OCI-LY1 (cell line): ENCODE measurements around the gene ATP6AP1.

Experiments
- H2AFZ ChIP-seq: fragments of 200-600 bp; sonication (generic), shearing (Covaris generic); 2 replicates; pipeline ENCODE4 v1.6.0; 2014; ENCODE audit warnings: antibody characterized with exemption, mild to moderate bottlenecking, low read length
- H3F3A ChIP-seq: fragments of 200-600 bp; sonication (generic), shearing (Covaris generic); 2 replicates; pipeline ENCODE4 v1.6.0; 2014; ENCODE audit warnings: mild to moderate bottlenecking, antibody characterized with exemption, low read length, moderate library complexity; ENCODE audit not compliant: insufficient read depth
- H3K27ac ChIP-seq: fragments of 200-600 bp; sonication (generic); 2 replicates; pipeline ENCODE4 v1.5.1; 2014; ENCODE audit warnings: low read length, mixed run types, mild to moderate bottlenecking, low read depth; ENCODE audit not compliant: poor library complexity, severe bottlenecking
- H3K27me3 ChIP-seq: fragments of 200-600 bp; sonication (generic); 2 replicates; pipeline ENCODE4 v1.6.0; 2014; ENCODE audit warnings: antibody characterized with exemption, mild to moderate bottlenecking, low read length, moderate library complexity; ENCODE audit not compliant: insufficient read depth
- H3K36me3 ChIP-seq: fragments of 200-600 bp; sonication (generic); 2 replicates; pipeline ENCODE4 v1.6.1; 2014; ENCODE audit warnings: mild to moderate bottlenecking, antibody characterized with exemption, low read length, moderate library complexity, mixed read lengths; ENCODE audit not compliant: insufficient read depth
- H3K4me1 ChIP-seq: fragments of 200-600 bp; sonication (generic); 2 replicates; pipeline ENCODE4 v1.5.1; 2014; ENCODE audit warnings: mild to moderate bottlenecking, low read length, moderate library complexity; ENCODE audit not compliant: insufficient read depth, severe bottlenecking
- H3K4me2 ChIP-seq: fragments of 200-600 bp; sonication (generic), shearing (Covaris generic); 2 replicates; pipeline ENCODE4 v1.6.1; 2014; ENCODE audit warnings: low read length
- H3K4me3 ChIP-seq: fragments of 200-600 bp; sonication (generic); 2 replicates; pipeline ENCODE4 v1.5.1; 2014; ENCODE audit warnings: low read length, low read depth, mild to moderate bottlenecking, mixed read lengths; ENCODE audit not compliant: poor library complexity, severe bottlenecking
- H3K79me2 ChIP-seq: fragments of 200-600 bp; shearing (Covaris generic); 2 replicates; pipeline ENCODE4 v1.6.1; 2016; ENCODE audit warnings: mixed run types, low read length, mixed read lengths; ENCODE audit not compliant: insufficient read depth
- H3K9ac ChIP-seq: fragments of 200-600 bp; sonication (generic), shearing (Covaris generic); 2 replicates; pipeline ENCODE4 v1.6.1; 2014; ENCODE audit warnings: mild to moderate bottlenecking, low read length, mixed read lengths
- H3K9me2 ChIP-seq: fragments of 200-600 bp; sonication (generic), shearing (Covaris generic); 2 replicates; pipeline ENCODE4 v1.6.1; 2014; ENCODE audit warnings: low read depth, mild to moderate bottlenecking, low read length, mixed read lengths
- H3K9me3 ChIP-seq: fragments of 200-600 bp; shearing (Covaris generic); 2 replicates; pipeline ENCODE4 v1.6.1; 2014; ENCODE audit warnings: low read length, mixed read lengths
- H4K20me1 ChIP-seq: fragments of 200-600 bp; sonication (generic), shearing (Covaris generic); 2 replicates; pipeline ENCODE4 v1.6.0; 2016; ENCODE audit warnings: mild to moderate bottlenecking, low read length; ENCODE audit not compliant: insufficient read depth
- CTCF ChIP-seq: fragments of 200-600 bp; sonication (generic), shearing (Covaris generic); IDR thresholded peaks from 2 replicates; pipeline ENCODE4 v1.5.1; 2017; ENCODE audit warnings: mild to moderate bottlenecking, antibody characterized with exemption, low read length, moderate library complexity, mixed read lengths
- EZH2 ChIP-seq: fragments of 200-600 bp; sonication (generic), shearing (Covaris generic); IDR thresholded peaks from 2 replicates; pipeline ENCODE4 v1.8.0; 2017; ENCODE audit warnings: borderline replicate concordance, mixed run types, mild to moderate bottlenecking, antibody characterized with exemption, low read length, moderate library complexity, mixed read lengths

The ATP6AP1 gene

GRCh38 chrX:154428176-154429171 is at the start of gene ATP6AP1:
TSS of gene ATP6AP1 (plus strand) at chrX:154428677. CDS start at chrX:154428693, 16 bp downstream.
- H4K20me1 ChIP-seq = no peaks in the 10 kb centered on the region
- peak within 1 kb of the TSS; percentile 85 for H3K4me3 ChIP-seq
- peak within 1 kb of the TSS; percentile 21 for H3K27ac ChIP-seq
- peaks cover 15% of the 10 kb centered on the region; the same call in 1 of the 2 replicates for H3K36me3 ChIP-seq
- H3K9ac ChIP-seq = peak within 1 kb of the TSS; percentile 87
- H3K9me2 ChIP-seq = no peaks in the 10 kb centered on the region
- peak within 1 kb of the TSS; percentile 98 for H3K4me2 ChIP-seq
- H3K27me3 ChIP-seq = no peaks in the 10 kb centered on the region
- no peaks in the 10 kb centered on the region for H3F3A ChIP-seq
- H2AFZ ChIP-seq = no peak within 1 kb of the TSS
- H3K4me1 ChIP-seq = peaks cover 16% of the 10 kb centered on the region
- TF ChIP-seq EZH2 (no peak), CTCF (peak; percentile 25; the same call in 1 of the 2 replicates)
- H3K79me2 ChIP-seq = no peaks in the 10 kb centered on the region
- no peaks in the 10 kb centered on the region for H3K9me3 ChIP-seq

GRCh38 chrX:154378799-154379568 is 49.5 kb upstream of the ATP6AP1 start, which contains the start of gene EMD:
TSS of gene EMD (plus strand) at chrX:154379295. CDS start at chrX:154379485, 190 bp downstream.
- Histone ChIP-seq H3K27me3 (no peaks in the 10 kb centered on the region), H3K4me2 (peak within 1 kb of the TSS; percentile 84), H3K79me2 (no peaks in the 10 kb centered on the region; the same call in 1 of the 2 replicates), H3K9me2 (no peaks in the 10 kb centered on the region), H3K4me1 (peaks cover 29% of the 10 kb centered on the region), H3K9ac (peak within 1 kb of the TSS; percentile 96), H3K27ac (peak within 1 kb of the TSS; percentile 61), H3K4me3 (peak within 1 kb of the TSS; percentile 90), H3F3A (no peaks in the 10 kb centered on the region), H3K9me3 (no peaks in the 10 kb centered on the region), H4K20me1 (no peaks in the 10 kb centered on the region), H3K36me3 (peaks cover 8% of the 10 kb centered on the region), H2AFZ (no peak within 1 kb of the TSS)
- TF ChIP-seq EZH2 (no peak), CTCF (no peak)

GRCh38 chrX:154379569-154379951 is 48.9 kb upstream of the ATP6AP1 start:
- no peaks in the 10 kb centered on the region for H4K20me1 ChIP-seq
- H3K27me3 ChIP-seq = no peaks in the 10 kb centered on the region
- H3K4me1 ChIP-seq = peaks cover 30% of the 10 kb centered on the region
- H3K9me2 ChIP-seq = no peaks in the 10 kb centered on the region
- peak overlapping the region; percentile 96 for H3K9ac ChIP-seq
- peak overlapping the region; percentile 73 for H3K4me2 ChIP-seq
- peaks cover 8% of the 10 kb centered on the region for H3K36me3 ChIP-seq
- H3K27ac ChIP-seq = peak overlapping the region; percentile 10
- H3K4me3 ChIP-seq = peak overlapping the region; percentile 90
- TF ChIP-seq EZH2 (no peak), CTCF (no peak)
- no peaks in the 10 kb centered on the region for H3F3A ChIP-seq
- H3K79me2 ChIP-seq = no peaks in the 10 kb centered on the region; the same call in 1 of the 2 replicates
- no peak overlapping the region for H2AFZ ChIP-seq
- no peaks in the 10 kb centered on the region for H3K9me3 ChIP-seq
